ENCODE results near the gene KRTAP20-2. TPM values are rescaled to one million over a fixed set of nuclear protein-coding genes. Genes with fewer than 3 reads are reported as not detected.

KRTAP20-2 gene
- total RNA-seq, 4 donors from 2014 or later = not detected

GRCh38 chr21:30615199-30615598 is 19.8 kb upstream of the KRTAP20-2 start:
- Histone ChIP-seq H3K27me3 (no peaks in the 10 kb centered on the region), H3K9me3 (no peaks in the 10 kb centered on the region), H3K27ac (no peak overlapping the region), H3K36me3 (no peaks in the 10 kb centered on the region), H3K4me1 (no peaks in the 10 kb centered on the region), H3K4me3 (no peak overlapping the region)
- in situ Hi-C loops (cut with MboI; ENCODE audit: low pct_ligation_motif_present in 1 of 4, low pct_unique_long_range_greater_than_20kb in 1 of 4, low sequenced_read_pairs in 3 of 4) = no loop called here
- no peak for DNase-seq
- TF ChIP-seq EP300 (IDR thresholded peaks at IDR 0.05; ENCODE audit: low read depth) (no peak), CTCF (IDR thresholded peaks at IDR 0.05) (no peak), POLR2AphosphoS5 (IDR thresholded peaks at IDR 0.05) (no peak), POLR2A (IDR thresholded peaks at IDR 0.05) (no peak)
- intact Hi-C loops (cut with DNase I; ENCODE audit: low total_unique reads) = no loop called here

- Histone ChIP-seq H3K27me3 (no peaks in the 10 kb centered on the region), H3K4me3 (no peak within 1 kb of the TSS), H3K27ac (no peak within 1 kb of the TSS), H3K4me1 (no peaks in the 10 kb centered on the region), H3K9me3 (no peaks in the 10 kb centered on the region), H3K36me3 (no peaks in the 10 kb centered on the region)
- in situ Hi-C loops (cut with MboI; ENCODE audit: low pct_ligation_motif_present in 1 of 4, low pct_unique_long_range_greater_than_20kb in 1 of 4, low sequenced_read_pairs in 3 of 4) = no loop called here
- TF ChIP-seq POLR2AphosphoS5 (IDR thresholded peaks at IDR 0.05) (no peak), EP300 (IDR thresholded peaks at IDR 0.05; ENCODE audit: low read depth) (no peak), CTCF (IDR thresholded peaks at IDR 0.05) (no peak), POLR2A (IDR thresholded peaks at IDR 0.05) (no peak)
- intact Hi-C loops (cut with DNase I; ENCODE audit: low total_unique reads) = no loop called here
- 87 to 96% methylated on average over 2 of the region's 2 CpGs for WGBS, 2 donors (ENCODE audit: low coverage in 1 of 2)
- DNase-seq = no peak
Measured at GRCh38 chr21:30616125-30616524, 18.9 kb upstream of the KRTAP20-2 start, which contains the start of gene KRTAP20-1. TSS of gene KRTAP20-1 (plus strand) at chr21:30616425. CDS start at chr21:30616455, 30 bp downstream.

GRCh38 chr21:30620080-30620479 is 14.9 kb upstream of the KRTAP20-2 start:
- no peak overlapping the region for H3K4me3 ChIP-seq
- H3K9me3 ChIP-seq = peaks cover 0 to under 1% of the 10 kb centered on the region in 2 donors
- no peak for DNase-seq
- no peak overlapping the region for H3K27ac ChIP-seq
- no peaks in the 10 kb centered on the region for H3K27me3 ChIP-seq
- H3K36me3 ChIP-seq = no peaks in the 10 kb centered on the region
- no peaks in the 10 kb centered on the region for H3K4me1 ChIP-seq
- TF ChIP-seq EP300 (IDR thresholded peaks at IDR 0.05; ENCODE audit: low read depth) (no peak), POLR2AphosphoS5 (IDR thresholded peaks at IDR 0.05) (no peak), POLR2A (IDR thresholded peaks at IDR 0.05) (no peak), CTCF (IDR thresholded peaks at IDR 0.05) (no peak)
- intact Hi-C loops (cut with DNase I; ENCODE audit: low total_unique reads) (no loop called here), in situ Hi-C loops (cut with MboI; ENCODE audit: low pct_ligation_motif_present in 1 of 4, low pct_unique_long_range_greater_than_20kb in 1 of 4, low sequenced_read_pairs in 3 of 4) (no loop called here)

GRCh38 chr21:30620522-30620921 is 14.5 kb upstream of the KRTAP20-2 start, which contains the start of gene KRTAP20-4:
TSS of gene KRTAP20-4 (plus strand) at chr21:30620627.
- Histone ChIP-seq H3K4me3 (no peak within 1 kb of the TSS), H3K27me3 (no peaks in the 10 kb centered on the region), H3K9me3 (peaks cover 0 to 5% of the 10 kb centered on the region in 2 donors), H3K4me1 (no peaks in the 10 kb centered on the region), H3K27ac (no peak within 1 kb of the TSS), H3K36me3 (no peaks in the 10 kb centered on the region)
- 77 to 79% methylated on average over 3 of the region's 3 CpGs for WGBS, 2 donors (ENCODE audit: low coverage in 1 of 2)
- in situ Hi-C loops (cut with MboI; ENCODE audit: low pct_ligation_motif_present in 1 of 4, low pct_unique_long_range_greater_than_20kb in 1 of 4, low sequenced_read_pairs in 3 of 4) = no loop called here
- intact Hi-C loops (cut with DNase I; ENCODE audit: low total_unique reads) = no loop called here
- no peak for TF ChIP-seq POLR2AphosphoS5 (IDR thresholded peaks at IDR 0.05)
- no peak for TF ChIP-seq CTCF (IDR thresholded peaks at IDR 0.05)
- TF ChIP-seq POLR2A (IDR thresholded peaks at IDR 0.05) = no peak
- TF ChIP-seq EP300 (IDR thresholded peaks at IDR 0.05; ENCODE audit: low read depth) = no peak
- no peak for DNase-seq
